ENCODE data around the gene EDIL3. TPM values are rescaled to one million over a fixed set of nuclear protein-coding genes. Genes with fewer than 3 reads are reported as not detected.

Gene EDIL3
- total RNA-seq, 1 donor from 2014 or later = 604 TPM

- H3K9me3 Mint-ChIP-seq (ENCODE audit: low read depth) = no peaks in the 10 kb centered on the region
- H3K27ac Mint-ChIP-seq (ENCODE audit: unreplicated experiment) = peak overlapping the region; percentile 37
- H3K4me1 Mint-ChIP-seq (ENCODE audit: low read depth) = peaks cover 72% of the 10 kb centered on the region
- DNase-seq (ENCODE audit: low spot score) = no peak
- no peak for TF ChIP-seq CTCF (IDR thresholded peaks at IDR 0.05)
- no peaks in the 10 kb centered on the region for H3K27me3 Mint-ChIP-seq (ENCODE audit: low read depth)
- peaks cover 2% of the 10 kb centered on the region for H3K36me3 Mint-ChIP-seq (ENCODE audit: low read depth)
- H3K4me3 Mint-ChIP-seq (ENCODE audit: unreplicated experiment) = no peak overlapping the region
These were observed 124.5 kb downstream of the EDIL3 start for GRCh38 chr5:84260140-84260539.

- H3K4me3 Mint-ChIP-seq (ENCODE audit: unreplicated experiment) = no peak overlapping the region
- TF ChIP-seq CTCF (IDR thresholded peaks at IDR 0.05) = no peak
- H3K4me1 Mint-ChIP-seq (ENCODE audit: low read depth) = peaks cover 72% of the 10 kb centered on the region
- DNase-seq (ENCODE audit: low spot score) = no peak
- H3K9me3 Mint-ChIP-seq (ENCODE audit: low read depth) = no peaks in the 10 kb centered on the region
- H3K27ac Mint-ChIP-seq (ENCODE audit: unreplicated experiment) = peak overlapping the region; percentile 46
- peaks cover 4% of the 10 kb centered on the region for H3K36me3 Mint-ChIP-seq (ENCODE audit: low read depth)
- no peaks in the 10 kb centered on the region for H3K27me3 Mint-ChIP-seq (ENCODE audit: low read depth)
These were observed 125.2 kb downstream of the EDIL3 start for GRCh38 chr5:84259283-84260045.

GRCh38 chr5:84257061-84257460 lies 127.6 kb downstream of the EDIL3 start:
- no peak for DNase-seq (ENCODE audit: low spot score)
- Mint-ChIP-seq H3K9me3 (ENCODE audit: low read depth) (no peaks in the 10 kb centered on the region), H3K27ac (ENCODE audit: unreplicated experiment) (no peak overlapping the region), H3K4me1 (ENCODE audit: low read depth) (peaks cover 61% of the 10 kb centered on the region), H3K27me3 (ENCODE audit: low read depth) (no peaks in the 10 kb centered on the region), H3K4me3 (ENCODE audit: unreplicated experiment) (no peak overlapping the region), H3K36me3 (ENCODE audit: low read depth) (peaks cover 2% of the 10 kb centered on the region)
- no peak for TF ChIP-seq CTCF (IDR thresholded peaks at IDR 0.05)

GRCh38 chr5:84255315-84255714 lies 129.4 kb downstream of the EDIL3 start:
- H3K36me3 Mint-ChIP-seq (ENCODE audit: low read depth) = peaks cover 2% of the 10 kb centered on the region
- peak overlapping the region; percentile 68 for H3K27ac Mint-ChIP-seq (ENCODE audit: unreplicated experiment)
- TF ChIP-seq CTCF (IDR thresholded peaks at IDR 0.05) = peak; percentile 79
- H3K9me3 Mint-ChIP-seq (ENCODE audit: low read depth) = no peaks in the 10 kb centered on the region
- peaks cover 50% of the 10 kb centered on the region for H3K4me1 Mint-ChIP-seq (ENCODE audit: low read depth)
- no peaks in the 10 kb centered on the region for H3K27me3 Mint-ChIP-seq (ENCODE audit: low read depth)
- no peak overlapping the region for H3K4me3 Mint-ChIP-seq (ENCODE audit: unreplicated experiment)
- no peak for DNase-seq (ENCODE audit: low spot score)

- Mint-ChIP-seq H3K9me3 (ENCODE audit: low read depth) (no peaks in the 10 kb centered on the region), H3K27me3 (ENCODE audit: low read depth) (no peaks in the 10 kb centered on the region), H3K36me3 (ENCODE audit: low read depth) (peaks cover 2% of the 10 kb centered on the region), H3K27ac (ENCODE audit: unreplicated experiment) (no peak overlapping the region), H3K4me3 (ENCODE audit: unreplicated experiment) (no peak overlapping the region), H3K4me1 (ENCODE audit: low read depth) (peaks cover 49% of the 10 kb centered on the region)
- TF ChIP-seq CTCF (IDR thresholded peaks at IDR 0.05) = no peak
- no peak for DNase-seq (ENCODE audit: low spot score)
These were observed 130.7 kb downstream of the EDIL3 start for GRCh38 chr5:84253946-84254345.
